ENCODE measurements around the gene HS1BP3. TPM values are rescaled to one million over a fixed set of nuclear protein-coding genes. Genes with fewer than 3 reads are reported as not detected.
A peak's percentile ranks its signal among the peaks of the same experiment; 100 is the strongest.

HS1BP3 gene
- total and polyA plus RNA-seq, 2 experiments from 2014 or later = 10.5 to 10.6 TPM

GRCh38 chr2:20593072-20594034, 57.5 kb downstream of the HS1BP3 start:
- H3K9me3 ChIP-seq (ENCODE audit: low read depth) = no peaks in the 10 kb centered on the region
- TF ChIP-seq EZH2 (IDR thresholded peaks at IDR 0.05; ENCODE audit: insufficient read depth, poor library complexity, severe bottlenecking) (no peak), EZH2phosphoT487 (IDR thresholded peaks at IDR 0.05; ENCODE audit: insufficient read depth, low read depth) (no peak)
- H3K79me2 ChIP-seq (ENCODE audit: insufficient read depth) = no peaks in the 10 kb centered on the region
- peak overlapping the region; percentile 41 for H3K9ac ChIP-seq
- H2AFZ ChIP-seq = peak overlapping the region; percentile 59; the same call in 1 of the 2 replicates
- H3K9me2 ChIP-seq (ENCODE audit: insufficient read depth) = no peaks in the 10 kb centered on the region
- no peaks in the 10 kb centered on the region for H3K36me3 ChIP-seq (ENCODE audit: low read depth)
- peak overlapping the region; percentile 34 for H3K4me2 ChIP-seq (ENCODE audit: unreplicated experiment)
- peak overlapping the region; percentile 74 for H3K27ac ChIP-seq
- peak; percentile 90 for DNase-seq
- no peaks in the 10 kb centered on the region for H3K27me3 ChIP-seq (replicated peaks; ENCODE audit: insufficient read depth)
- 49 to 61% methylated on average over 17 of the region's 18 CpGs for WGBS, 2 experiments (ENCODE audit: low coverage in 1 of 2, low lambda C conversion rate in 2 of 2, missing lambda C conversion rate in 2 of 2)
- in situ Hi-C loops (cut with MboI) = no loop called here
- H3K4me3 ChIP-seq = no peak overlapping the region
- peaks cover 11% of the 10 kb centered on the region for H3F3A ChIP-seq (ENCODE audit: insufficient read depth)
- no peaks in the 10 kb centered on the region for H4K20me1 ChIP-seq (ENCODE audit: insufficient read depth)
- H3K4me1 ChIP-seq (ENCODE audit: insufficient read depth) = peaks cover 34% of the 10 kb centered on the region

- Histone ChIP-seq H3K27ac (peak overlapping the region; percentile 74), H3K4me2 (ENCODE audit: unreplicated experiment) (no peak overlapping the region), H3K36me3 (ENCODE audit: low read depth) (no peaks in the 10 kb centered on the region), H3K4me1 (ENCODE audit: insufficient read depth) (peaks cover 34% of the 10 kb centered on the region), H3K9me2 (ENCODE audit: insufficient read depth) (no peaks in the 10 kb centered on the region), H3K9me3 (ENCODE audit: low read depth) (no peaks in the 10 kb centered on the region), H4K20me1 (ENCODE audit: insufficient read depth) (no peaks in the 10 kb centered on the region), H3F3A (ENCODE audit: insufficient read depth) (peaks cover 11% of the 10 kb centered on the region), H2AFZ (no peak overlapping the region), H3K27me3 (replicated peaks; ENCODE audit: insufficient read depth) (no peaks in the 10 kb centered on the region), H3K4me3 (no peak overlapping the region), H3K79me2 (ENCODE audit: insufficient read depth) (no peaks in the 10 kb centered on the region), H3K9ac (no peak overlapping the region)
- TF ChIP-seq EZH2phosphoT487 (IDR thresholded peaks at IDR 0.05; ENCODE audit: insufficient read depth, low read depth) (no peak), EZH2 (IDR thresholded peaks at IDR 0.05; ENCODE audit: insufficient read depth, poor library complexity, severe bottlenecking) (no peak)
- DNase-seq = no peak
- WGBS, 2 experiments (ENCODE audit: low coverage in 1 of 2, low lambda C conversion rate in 2 of 2, missing lambda C conversion rate in 2 of 2) = 91% methylated on average over 19 to 22 of the region's 22 CpGs
- in situ Hi-C loops (cut with MboI) = no loop called here
Measured at GRCh38 chr2:20592106-20593071, 58.5 kb downstream of the HS1BP3 start.

DNA sequence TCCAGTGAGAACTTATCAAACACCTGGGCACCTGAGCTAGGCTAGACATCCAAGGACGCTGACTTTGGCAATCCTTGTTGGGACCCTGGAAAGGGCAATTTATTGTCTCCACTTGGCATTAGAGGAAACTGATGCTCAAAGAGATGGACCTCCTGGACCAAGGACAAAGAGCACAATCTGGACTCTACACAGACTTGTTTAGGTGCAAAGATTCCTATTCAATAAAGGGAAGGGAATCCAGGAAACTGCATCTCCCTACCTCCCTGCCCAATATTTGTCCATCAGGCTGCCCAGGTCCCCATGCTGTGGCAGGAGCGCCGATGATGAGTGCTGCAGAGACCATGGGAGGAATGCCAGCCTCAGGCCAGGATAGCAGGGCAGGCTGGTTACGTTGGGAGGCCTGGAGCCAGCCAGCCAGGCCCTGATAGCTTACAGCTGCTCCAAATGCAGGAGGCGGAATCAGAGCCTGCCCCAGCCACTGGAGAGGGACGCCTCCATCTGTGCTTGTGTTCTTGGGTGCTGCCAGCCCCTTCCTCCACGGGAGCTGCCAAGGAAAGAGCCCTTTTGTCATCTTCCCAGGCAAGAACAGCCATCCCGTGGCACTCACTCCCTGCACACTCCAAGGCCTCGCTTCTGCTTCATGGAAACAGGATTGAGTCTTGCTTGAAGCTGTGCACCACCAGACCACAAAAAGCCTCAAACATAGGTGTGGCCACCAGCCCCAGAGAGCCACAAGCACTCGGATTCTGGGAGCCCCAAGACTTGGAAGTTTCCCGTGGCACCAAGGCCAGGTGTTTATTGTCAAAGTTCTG, 60.0 kb downstream of the HS1BP3 start:
- Histone ChIP-seq H3F3A (ENCODE audit: insufficient read depth) (peaks cover 11% of the 10 kb centered on the region), H3K4me3 (no peak overlapping the region), H3K36me3 (ENCODE audit: low read depth) (no peaks in the 10 kb centered on the region), H3K79me2 (ENCODE audit: insufficient read depth) (no peaks in the 10 kb centered on the region), H3K9me2 (ENCODE audit: insufficient read depth) (no peaks in the 10 kb centered on the region), H3K9ac (no peak overlapping the region), H4K20me1 (ENCODE audit: insufficient read depth) (no peaks in the 10 kb centered on the region), H3K4me1 (ENCODE audit: insufficient read depth) (peaks cover 34% of the 10 kb centered on the region), H3K27ac (peak overlapping the region; percentile 67), H3K4me2 (ENCODE audit: unreplicated experiment) (no peak overlapping the region), H3K9me3 (ENCODE audit: low read depth) (no peaks in the 10 kb centered on the region), H2AFZ (no peak overlapping the region), H3K27me3 (replicated peaks; ENCODE audit: insufficient read depth) (no peaks in the 10 kb centered on the region)
- TF ChIP-seq EZH2 (IDR thresholded peaks at IDR 0.05; ENCODE audit: insufficient read depth, poor library complexity, severe bottlenecking) = no peak
- TF ChIP-seq EZH2phosphoT487 (IDR thresholded peaks at IDR 0.05; ENCODE audit: insufficient read depth, low read depth) = no peak
- 77 to 87% methylated on average over 9 to 11 of the region's 11 CpGs for WGBS, 2 experiments (ENCODE audit: low coverage in 1 of 2, low lambda C conversion rate in 2 of 2, missing lambda C conversion rate in 2 of 2)
- in situ Hi-C loops (cut with MboI) = no loop called here
- peak; percentile 35 for DNase-seq

All from GM23248 (cell line).